CD4-positive, alpha-beta T cell treated with Interferon gamma for 1 hour (primary cell): Measurements from ENCODE around the gene PCDHGA9.
"Not testable (repeated sequence)": the region's sequence is repeated elsewhere in the genome, so short reads cannot be mapped to it uniquely, and the experiment has no call there.

Experiments used
- DNase-seq: peaks from one replicate; pipeline ENCODE4 v3.0.0-alpha.2; 2020

Gene PCDHGA9

GRCh38 chr5:141414548-141415274, 12.1 kb downstream of the PCDHGA9 start:
- not testable (repeated sequence) for DNase-seq

GRCh38 chr5:141415275-141415618, 12.7 kb downstream of the PCDHGA9 start:
- not testable (repeated sequence) for DNase-seq

GRCh38 chr5:141417494-141418172, 15.1 kb downstream of the PCDHGA9 start, which contains the start of gene PCDHGB7:
PCDHGB7 (plus strand) TSS chr5:141417677; CDS start chr5:141417860, 183 bp downstream.
- DNase-seq, result peak; percentile 43

GRCh38 chr5:141419074-141419880, 16.7 kb downstream of the PCDHGA9 start:
- no peak for DNase-seq

- DNase-seq, result no peak
Observed at GRCh38 chr5:141420855-141421488, 18.4 kb downstream of the PCDHGA9 start, which contains the start of gene PCDHGA11. PCDHGA11 (plus strand) TSS chr5:141421051; CDS start chr5:141421228, 177 bp downstream.

GRCh38 chr5:141421489-141421855, 18.9 kb downstream of the PCDHGA9 start:
- no peak for DNase-seq

GRCh38 chr5:141422742-141423291, 20.2 kb downstream of the PCDHGA9 start:
- no peak for DNase-seq

GRCh38 chr5:141427783-141428426, 25.3 kb downstream of the PCDHGA9 start:
- no peak for DNase-seq

- DNase-seq, result peak; percentile 22
Observed at GRCh38 chr5:141430332-141431113, 27.9 kb downstream of the PCDHGA9 start, which contains the start of gene PCDHGA12. PCDHGA12 (plus strand) TSS chr5:141430507; CDS start chr5:141430760, 253 bp downstream.

- no peak for DNase-seq
Observed at GRCh38 chr5:141431286-141431685, 28.7 kb downstream of the PCDHGA9 start.

- not testable (repeated sequence) for DNase-seq
Observed at GRCh38 chr5:141432308-141432707, 29.7 kb downstream of the PCDHGA9 start.

GRCh38 chr5:141432726-141433125, 30.1 kb downstream of the PCDHGA9 start:
- not testable (repeated sequence) for DNase-seq

GRCh38 chr5:141434006-141434405, 31.4 kb downstream of the PCDHGA9 start:
- DNase-seq, result no peak

GRCh38 chr5:141437221-141437620, 34.6 kb downstream of the PCDHGA9 start:
- no peak for DNase-seq

GRCh38 chr5:141439411-141440141, 37.0 kb downstream of the PCDHGA9 start:
- no peak for DNase-seq

- DNase-seq, result no peak
Observed at GRCh38 chr5:141440341-141440740, 37.8 kb downstream of the PCDHGA9 start.

GRCh38 chr5:141441571-141442170, 39.1 kb downstream of the PCDHGA9 start:
- DNase-seq, result no peak
